WTC11 (cell line): ENCODE measurements around the gene NT5C1A. TPM values are rescaled to one million over a fixed set of nuclear protein-coding genes. Genes with fewer than 3 reads are reported as not detected.

Experiments used
- ATAC-seq: fragments of 200-7000 bp; cut with Tn5 transposase; 2 replicates; pipeline ENCODE4 v1.10.0; 2021; ENCODE audit warnings: mild to moderate bottlenecking, moderate library complexity
- Bru-seq: library from RNA; stranded (reverse); fragments of 400-500 nt; gene quantifications from one replicate; lab custom pipeline; 2021; lab: Mats Ljungman, UMichigan
- CTCF ChIA-PET: fragments of 300-600 bp; sonication (Branson Sonifier 250); formaldehyde crosslinking; loops from one replicate; lab custom pipeline; 2021; ENCODE audit warnings: antibody characterized with exemption; lab: Charles Lee
- POLR2A ChIA-PET: fragments of 350-600 bp; sonication (Branson Sonifier 250); formaldehyde crosslinking; loops from one replicate; lab custom pipeline; 2021; ENCODE audit warnings: antibody characterized with exemption; lab: Charles Lee
- DNase-seq: peaks from one replicate; pipeline ENCODE4 v3.0.0; 2021; ENCODE audit warnings: low spot score
- H3K27ac Mint-ChIP-seq: 2 replicates; pipeline ENCODE4 v1.8.0; 2021; ENCODE audit warnings: mixed read lengths
- H3K27me3 Mint-ChIP-seq: 2 replicates; pipeline ENCODE4 v1.8.0; 2021; ENCODE audit warnings: low read depth, mild to moderate bottlenecking, moderate library complexity, mixed read lengths
- H3K36me3 Mint-ChIP-seq: 2 replicates; pipeline ENCODE4 v1.8.0; 2021; ENCODE audit warnings: mixed read lengths
- H3K4me1 Mint-ChIP-seq: 2 replicates; pipeline ENCODE4 v1.8.0; 2022; ENCODE audit warnings: mixed read lengths
- H3K4me3 Mint-ChIP-seq: 2 replicates; pipeline ENCODE4 v1.8.0; 2021; ENCODE audit warnings: mild to moderate bottlenecking, moderate library complexity, mixed read lengths
- H3K9me3 Mint-ChIP-seq: 2 replicates; pipeline ENCODE4 v1.8.0; 2021; ENCODE audit warnings: mixed read lengths
- HMGA2 ChIP-seq: fragments of 250-450 bp; sonication (Bioruptor Pico); IDR thresholded peaks from 2 replicates; pipeline ENCODE4 v1.4.0; 2021; ENCODE audit warnings: mild to moderate bottlenecking, moderate library complexity
- HMGXB4 ChIP-seq: sonication (generic); formaldehyde crosslinking; IDR thresholded peaks from 2 replicates; pipeline ENCODE4 v1.8.1; 2023; ENCODE audit warnings: mild to moderate bottlenecking, moderate library complexity, missing genetic modification reagents
- NR3C1 ChIP-seq: sonication (generic); formaldehyde crosslinking; conservative IDR thresholded peaks from 2 replicates; pipeline ENCODE4 v1.8.1; 2023; ENCODE audit warnings: low read depth, mild to moderate bottlenecking, missing genetic modification reagents
- RORB ChIP-seq: fragments of 250-450 bp; sonication (Bioruptor Pico); IDR thresholded peaks from 2 replicates; pipeline ENCODE4 v1.9.0; 2021; ENCODE audit warnings: mild to moderate bottlenecking
- SOX15 ChIP-seq: fragments of 250-450 bp; sonication (Bioruptor Pico); IDR thresholded peaks from 2 replicates; pipeline ENCODE4 v1.9.0; 2021; ENCODE audit warnings: mild to moderate bottlenecking
- TEAD1 ChIP-seq: sonication (generic); formaldehyde crosslinking; IDR thresholded peaks from 2 replicates; pipeline ENCODE4 v1.8.0; 2022; ENCODE audit warnings: mild to moderate bottlenecking, missing genetic modification reagents
- TEAD4 ChIP-seq: sonication (generic); formaldehyde crosslinking; IDR thresholded peaks from 2 replicates; pipeline ENCODE4 v1.8.0; 2022; ENCODE audit warnings: mild to moderate bottlenecking, missing genetic modification reagents
- ZNF138 ChIP-seq: sonication (generic); formaldehyde crosslinking; conservative IDR thresholded peaks from 2 replicates; pipeline ENCODE4 v1.8.1; 2022; ENCODE audit warnings: mild to moderate bottlenecking, moderate library complexity, missing genetic modification reagents
- ZNF232 ChIP-seq: sonication (generic); formaldehyde crosslinking; IDR thresholded peaks from 2 replicates; pipeline ENCODE4 v1.8.0; 2022; ENCODE audit warnings: mild to moderate bottlenecking, missing genetic modification reagents
- ZNF416 ChIP-seq: fragments of 250-450 bp; sonication (Bioruptor Pico); IDR thresholded peaks from 2 replicates; pipeline ENCODE4 v1.9.0; 2021; ENCODE audit warnings: mild to moderate bottlenecking, inconsistent platforms
- ZNF671 ChIP-seq: fragments of 250-450 bp; sonication (Bioruptor Pico); IDR thresholded peaks from 2 replicates; pipeline ENCODE4 v1.8.0; 2021; ENCODE audit warnings: mild to moderate bottlenecking
- long read RNA-seq, 3 experiments: library from RNA in 1 of 3; library from capped mRNA in 1 of 3; library from polyadenylated mRNA in 1 of 3; unstranded in 2 of 3; stranded (forward) in 1 of 3; transcript quantifications; one replicate each; pipeline ENCODE4 v2.0.0, GENCODE V29; 2021
- total RNA-seq: library from RNA; stranded (reverse); gene quantifications from 3 replicates; pipeline ENCODE4 v1.2.3, GENCODE V29; 2021
- TF ChIP-seq, protein P1 (sequence below): sonication (generic); formaldehyde crosslinking; IDR thresholded peaks from 2 replicates; pipeline ENCODE4 v1.8.1; 2022; ENCODE audit warnings: low read depth, missing genetic modification reagents, borderline replicate concordance
- TF ChIP-seq, protein P2 (sequence below): sonication (generic); formaldehyde crosslinking; IDR thresholded peaks from 2 replicates; pipeline ENCODE4 v1.8.0; 2022; ENCODE audit warnings: mild to moderate bottlenecking, missing genetic modification reagents
- TF ChIP-seq, protein P3 (sequence below): fragments of 200-600 bp; IDR thresholded peaks from 2 replicates; pipeline ENCODE4 v1.8.0; 2022; ENCODE audit warnings: antibody characterized with exemption

NT5C1A gene
- total RNA-seq: not detected in 3 replicates
- Bru-seq, nascent RNA: percentile 4 among the genes with signal in this experiment
- long read RNA-seq, experiment 1: 0 reads
- long read RNA-seq, experiment 2: 0 reads
- long read RNA-seq, experiment 3: 0 reads

GRCh38 chr1:39671793-39672550 lies at the start of gene NT5C1A:
Gene NT5C1A (minus strand): TSS chr1:39672107. CDS start chr1:39672038, 69 bp downstream.
- H3K4me3 Mint-ChIP-seq: peak within 1 kb of the TSS; percentile 63
- no peak within 1 kb of the TSS for H3K27ac Mint-ChIP-seq
- 0 out of 2 replicates have a peak, but pooled peaks have one; percentile 17 for TF ChIP-seq HMGXB4 (CRISPR knock-in tag)
- no peak for TF ChIP-seq TEAD1 (CRISPR knock-in tag)
- no peak for TF ChIP-seq RORB
- CTCF ChIA-PET: interaction anchor here (1.0 to 6.1 kb wide), 26 partner anchors 9 to 133 kb away, joined by 3 to 90 read pairs (median 8); partner anchors contain the start of genes HEYL, HPCAL4 and PPIE
- POLR2A ChIA-PET: interaction anchor here (0.7 to 1.3 kb wide), 2 partner anchors 14 to 30 kb away, joined by 3 to 6 read pairs; no protein-coding TSS in a partner anchor
- H3K4me1 Mint-ChIP-seq: no peaks in the 10 kb centered on the region
- no peaks in the 10 kb centered on the region for H3K36me3 Mint-ChIP-seq
- ATAC-seq (peak; percentile 54), DNase-seq (peak; percentile 48)
- peaks cover 100% of the 10 kb centered on the region for H3K27me3 Mint-ChIP-seq
- H3K9me3 Mint-ChIP-seq: no peaks in the 10 kb centered on the region

GRCh38 chr1:39721664-39722063 lies 49.8 kb upstream of the NT5C1A start:
- Mint-ChIP-seq H3K4me1 (no peaks in the 10 kb centered on the region), H3K36me3 (no peaks in the 10 kb centered on the region), H3K9me3 (no peaks in the 10 kb centered on the region), H3K27me3 (peaks cover 94% of the 10 kb centered on the region), H3K27ac (no peak overlapping the region), H3K4me3 (no peak overlapping the region)
- no peak for TF ChIP-seq SOX15
- no peak for TF ChIP-seq ZNF671
- TF ChIP-seq, protein P1, sequence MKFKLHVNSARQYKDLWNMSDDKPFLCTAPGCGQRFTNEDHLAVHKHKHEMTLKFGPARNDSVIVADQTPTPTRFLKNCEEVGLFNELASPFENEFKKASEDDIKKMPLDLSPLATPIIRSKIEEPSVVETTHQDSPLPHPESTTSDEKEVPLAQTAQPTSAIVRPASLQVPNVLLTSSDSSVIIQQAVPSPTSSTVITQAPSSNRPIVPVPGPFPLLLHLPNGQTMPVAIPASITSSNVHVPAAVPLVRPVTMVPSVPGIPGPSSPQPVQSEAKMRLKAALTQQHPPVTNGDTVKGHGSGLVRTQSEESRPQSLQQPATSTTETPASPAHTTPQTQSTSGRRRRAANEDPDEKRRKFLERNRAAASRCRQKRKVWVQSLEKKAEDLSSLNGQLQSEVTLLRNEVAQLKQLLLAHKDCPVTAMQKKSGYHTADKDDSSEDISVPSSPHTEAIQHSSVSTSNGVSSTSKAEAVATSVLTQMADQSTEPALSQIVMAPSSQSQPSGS (CRISPR knock-in tag): no peak
- TF ChIP-seq TEAD4 (CRISPR knock-in tag): no peak
- TF ChIP-seq, protein P2, sequence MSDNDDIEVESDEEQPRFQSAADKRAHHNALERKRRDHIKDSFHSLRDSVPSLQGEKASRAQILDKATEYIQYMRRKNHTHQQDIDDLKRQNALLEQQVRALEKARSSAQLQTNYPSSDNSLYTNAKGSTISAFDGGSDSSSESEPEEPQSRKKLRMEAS: no peak
- no peak for TF ChIP-seq NR3C1 (CRISPR knock-in tag)
- no peak for TF ChIP-seq ZNF232 (CRISPR knock-in tag)
- no peak for TF ChIP-seq HMGA2 (CRISPR knock-in tag)
- CTCF ChIA-PET: interaction anchor here (1.7 kb wide), 1 partner anchor 116 kb away, joined by 5 read pairs; no protein-coding TSS in a partner anchor
- no peak for DNase-seq
- ATAC-seq: no peak
- POLR2A ChIA-PET: no interaction called here

GRCh38 chr1:39720094-39720999 lies 48.4 kb upstream of the NT5C1A start:
- Mint-ChIP-seq H3K36me3 (no peaks in the 10 kb centered on the region), H3K4me3 (no peak overlapping the region), H3K9me3 (no peaks in the 10 kb centered on the region), H3K27ac (no peak overlapping the region), H3K4me1 (no peaks in the 10 kb centered on the region), H3K27me3 (peaks cover 94% of the 10 kb centered on the region)
- ATAC-seq (no peak; the same call in 1 of the 2 replicates), DNase-seq (no peak)
- CTCF ChIA-PET: interaction anchor here (0.6 to 3.7 kb wide), 26 partner anchors 8 to 537 kb away, joined by 3 to 35 read pairs (median 4); partner anchors contain the start of genes NT5C1A and PPIE
- no peak for TF ChIP-seq ZNF416 (CRISPR knock-in tag)
- TF ChIP-seq ZNF138: no peak
- TF ChIP-seq, protein P3, sequence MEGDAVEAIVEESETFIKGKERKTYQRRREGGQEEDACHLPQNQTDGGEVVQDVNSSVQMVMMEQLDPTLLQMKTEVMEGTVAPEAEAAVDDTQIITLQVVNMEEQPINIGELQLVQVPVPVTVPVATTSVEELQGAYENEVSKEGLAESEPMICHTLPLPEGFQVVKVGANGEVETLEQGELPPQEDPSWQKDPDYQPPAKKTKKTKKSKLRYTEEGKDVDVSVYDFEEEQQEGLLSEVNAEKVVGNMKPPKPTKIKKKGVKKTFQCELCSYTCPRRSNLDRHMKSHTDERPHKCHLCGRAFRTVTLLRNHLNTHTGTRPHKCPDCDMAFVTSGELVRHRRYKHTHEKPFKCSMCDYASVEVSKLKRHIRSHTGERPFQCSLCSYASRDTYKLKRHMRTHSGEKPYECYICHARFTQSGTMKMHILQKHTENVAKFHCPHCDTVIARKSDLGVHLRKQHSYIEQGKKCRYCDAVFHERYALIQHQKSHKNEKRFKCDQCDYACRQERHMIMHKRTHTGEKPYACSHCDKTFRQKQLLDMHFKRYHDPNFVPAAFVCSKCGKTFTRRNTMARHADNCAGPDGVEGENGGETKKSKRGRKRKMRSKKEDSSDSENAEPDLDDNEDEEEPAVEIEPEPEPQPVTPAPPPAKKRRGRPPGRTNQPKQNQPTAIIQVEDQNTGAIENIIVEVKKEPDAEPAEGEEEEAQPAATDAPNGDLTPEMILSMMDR: peak; percentile 51; the same call in 1 of the 2 replicates
- POLR2A ChIA-PET: interaction anchor here (0.5 kb wide), 1 partner anchor 114 kb away, joined by 7 read pairs; no protein-coding TSS in a partner anchor
